Chondrocyte (in vitro differentiated cells): ENCODE results near the gene ELMO3. TPM values are rescaled to one million over a fixed set of nuclear protein-coding genes. Genes with fewer than 3 reads are reported as not detected.
A peak's percentile ranks its signal among the peaks of the same experiment; 100 is the strongest.

Experiments
- DNase-seq: peaks from one replicate; pipeline ENCODE4 v3.0.0; 2021; ENCODE audit warnings: mixed read lengths, low spot score
- H3K27ac Mint-ChIP-seq: one replicate; pipeline ENCODE4 v1.8.0; 2021; ENCODE audit warnings: mild to moderate bottlenecking, moderate library complexity, mixed read lengths; ENCODE audit not compliant: unreplicated experiment
- H3K27me3 Mint-ChIP-seq: 2 replicates; pipeline ENCODE4 v1.8.0; 2021; ENCODE audit warnings: low read depth, mixed read lengths
- H3K36me3 Mint-ChIP-seq: 2 replicates; pipeline ENCODE4 v1.8.0; 2021; ENCODE audit warnings: low read depth, mixed read lengths
- H3K4me1 Mint-ChIP-seq: 2 replicates; pipeline ENCODE4 v1.8.0; 2021; ENCODE audit warnings: low read depth, mild to moderate bottlenecking, mixed read lengths
- H3K4me3 Mint-ChIP-seq: one replicate; pipeline ENCODE4 v1.8.0; 2021; ENCODE audit warnings: mild to moderate bottlenecking, moderate library complexity, mixed read lengths; ENCODE audit not compliant: unreplicated experiment
- H3K9me3 Mint-ChIP-seq: 2 replicates; pipeline ENCODE4 v1.8.0; 2021; ENCODE audit warnings: low read depth, mixed read lengths
- CTCF ChIP-seq: fragments of 200-600 bp; sonication (generic); IDR thresholded peaks from 2 replicates; pipeline ENCODE4 v1.5.0; 2021; ENCODE audit warnings: antibody characterized with exemption, mild to moderate bottlenecking, moderate library complexity
- total RNA-seq: library from RNA; stranded (reverse); gene quantifications from 3 replicates; pipeline ENCODE4 v1.2.1, GENCODE V29; 2021

The ELMO3 gene
- total RNA-seq, 1 donor from 2014 or later, result 1.1 TPM

GRCh38 chr16:67195676-67196075 is 3.3 kb upstream of the ELMO3 start:
- no peak overlapping the region for H3K27ac Mint-ChIP-seq
- no peaks in the 10 kb centered on the region for H3K9me3 Mint-ChIP-seq
- peaks cover 36% of the 10 kb centered on the region for H3K4me1 Mint-ChIP-seq
- no peak overlapping the region for H3K4me3 Mint-ChIP-seq
- peak; percentile 69 for DNase-seq
- TF ChIP-seq CTCF, result no peak
- peaks cover 25% of the 10 kb centered on the region for H3K36me3 Mint-ChIP-seq
- H3K27me3 Mint-ChIP-seq, result no peaks in the 10 kb centered on the region

- Mint-ChIP-seq H3K27ac (no peak overlapping the region), H3K36me3 (peaks cover 25% of the 10 kb centered on the region), H3K4me3 (no peak overlapping the region), H3K4me1 (peaks cover 29% of the 10 kb centered on the region), H3K9me3 (no peaks in the 10 kb centered on the region), H3K27me3 (no peaks in the 10 kb centered on the region)
- no peak for DNase-seq
- TF ChIP-seq CTCF, result no peak
These were observed 2.0 kb upstream of the ELMO3 start for GRCh38 chr16:67196881-67197280.

- H3K27me3 Mint-ChIP-seq, result no peaks in the 10 kb centered on the region
These were observed 1.2 kb upstream of the ELMO3 start for GRCh38 chr16:67197704-67198103.

GRCh38 chr16:67198238-67198734 is 645 bp upstream of the ELMO3 start:
- TF ChIP-seq CTCF, result peak; percentile 78
- DNase-seq, result no peak
- Mint-ChIP-seq H3K9me3 (no peaks in the 10 kb centered on the region), H3K27ac (peak overlapping the region; percentile 42), H3K36me3 (peaks cover 24% of the 10 kb centered on the region), H3K4me1 (peaks cover 19% of the 10 kb centered on the region), H3K4me3 (no peak overlapping the region), H3K27me3 (no peaks in the 10 kb centered on the region)

More at GRCh38 chr16:67197704-67198103, 1.2 kb upstream of the ELMO3 start:
- peaks cover 25% of the 10 kb centered on the region for H3K36me3 Mint-ChIP-seq
- H3K9me3 Mint-ChIP-seq, result no peaks in the 10 kb centered on the region
- TF ChIP-seq CTCF, result no peak
- no peak overlapping the region for H3K27ac Mint-ChIP-seq
- H3K4me3 Mint-ChIP-seq, result no peak overlapping the region
- peaks cover 25% of the 10 kb centered on the region for H3K4me1 Mint-ChIP-seq
- no peak for DNase-seq

GRCh38 chr16:67199808-67200198 is 872 bp downstream of the ELMO3 start:
- Mint-ChIP-seq H3K9me3 (no peaks in the 10 kb centered on the region), H3K27ac (no peak overlapping the region), H3K36me3 (peaks cover 21% of the 10 kb centered on the region), H3K4me1 (peaks cover 10% of the 10 kb centered on the region), H3K27me3 (no peaks in the 10 kb centered on the region), H3K4me3 (no peak overlapping the region)
- TF ChIP-seq CTCF, result peak; percentile 20
- no peak for DNase-seq
